LNCAP (cell line): ENCODE results near the gene SFXN3.

Experiments
- CTCF ChIP-seq: fragments of 450-650 bp; IDR thresholded peaks from 2 replicates; pipeline ENCODE4 v1.5.1; 2017; ENCODE audit warnings: mild to moderate bottlenecking

SFXN3 gene, protein sequence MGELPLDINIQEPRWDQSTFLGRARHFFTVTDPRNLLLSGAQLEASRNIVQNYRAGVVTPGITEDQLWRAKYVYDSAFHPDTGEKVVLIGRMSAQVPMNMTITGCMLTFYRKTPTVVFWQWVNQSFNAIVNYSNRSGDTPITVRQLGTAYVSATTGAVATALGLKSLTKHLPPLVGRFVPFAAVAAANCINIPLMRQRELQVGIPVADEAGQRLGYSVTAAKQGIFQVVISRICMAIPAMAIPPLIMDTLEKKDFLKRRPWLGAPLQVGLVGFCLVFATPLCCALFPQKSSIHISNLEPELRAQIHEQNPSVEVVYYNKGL

GRCh38 chr10:101031128-101031795 is at the start of gene SFXN3, which contains the start of gene PDZD7:
SFXN3 (plus strand) TSS chr10:101031234; CDS start chr10:101034695, 3,461 bp downstream.
PDZD7 (minus strand) TSS chr10:101031129; CDS start chr10:101030219, 910 bp downstream.
- no peak for TF ChIP-seq CTCF

GRCh38 chr10:100982916-100983830 is 47.9 kb upstream of the SFXN3 start:
- no peak for TF ChIP-seq CTCF

- no peak for TF ChIP-seq CTCF
These were observed 47.0 kb upstream of the SFXN3 start for GRCh38 chr10:100983868-100984671.

DNA sequence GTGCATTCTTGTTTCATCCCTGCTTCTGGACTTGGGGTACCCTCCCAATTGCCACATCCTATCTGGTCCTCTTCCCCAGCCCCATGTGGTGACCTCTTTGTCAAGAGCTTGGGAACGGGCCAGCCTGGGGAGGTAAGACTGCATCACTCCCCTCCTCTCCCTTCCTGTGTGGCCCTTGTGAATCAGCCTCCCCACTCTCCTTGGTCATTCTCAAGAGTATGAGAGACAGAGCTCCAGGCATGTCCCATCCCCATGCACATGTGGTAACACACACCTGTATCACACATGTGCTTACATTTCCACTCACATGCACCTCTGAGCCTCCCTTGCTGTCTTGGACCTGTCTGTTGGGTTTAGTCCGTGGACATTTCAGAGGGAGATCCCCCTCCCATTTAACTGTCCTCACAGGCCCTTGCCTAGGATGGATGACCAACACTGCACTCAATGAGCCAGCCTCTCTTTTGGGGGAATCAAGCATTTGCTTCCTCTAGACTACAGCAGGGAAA is 46.3 kb upstream of the SFXN3 start:
- TF ChIP-seq CTCF: no peak

- TF ChIP-seq CTCF: no peak
These were observed 45.7 kb upstream of the SFXN3 start for GRCh38 chr10:100985336-100985735.

DNA sequence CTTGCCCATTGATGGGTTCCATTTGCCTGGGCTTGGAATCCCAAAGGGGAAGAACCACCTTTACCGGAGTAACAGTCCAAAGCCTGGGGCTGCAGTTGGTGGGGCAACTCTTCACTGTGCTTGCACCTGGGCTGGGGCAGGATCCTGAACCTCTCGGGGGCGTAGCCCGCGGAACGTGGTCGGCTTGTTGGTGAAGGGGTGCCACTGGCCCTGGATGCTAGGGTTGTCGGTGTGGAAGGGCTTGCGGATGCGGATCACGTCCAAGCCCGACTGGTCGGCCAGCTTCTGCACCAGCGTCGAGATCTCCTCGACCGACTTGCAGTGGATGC is 44.4 kb upstream of the SFXN3 start:
- no peak for TF ChIP-seq CTCF
